GM19324 (cell line): ENCODE data around the gene SH2D1B.

Experiments used
- ATAC-seq: cut with Tn5 transposase; IDR thresholded peaks from one replicate; pipeline ENCODE4 v1.9.1; 2021; ENCODE audit warnings: mild to moderate bottlenecking, moderate library complexity; ENCODE audit not compliant: unreplicated experiment, low FRiP score

Gene SH2D1B

GRCh38 chr1:162383516-162383915 is 28.4 kb downstream of the SH2D1B start:
- ATAC-seq: no peak

DNA sequence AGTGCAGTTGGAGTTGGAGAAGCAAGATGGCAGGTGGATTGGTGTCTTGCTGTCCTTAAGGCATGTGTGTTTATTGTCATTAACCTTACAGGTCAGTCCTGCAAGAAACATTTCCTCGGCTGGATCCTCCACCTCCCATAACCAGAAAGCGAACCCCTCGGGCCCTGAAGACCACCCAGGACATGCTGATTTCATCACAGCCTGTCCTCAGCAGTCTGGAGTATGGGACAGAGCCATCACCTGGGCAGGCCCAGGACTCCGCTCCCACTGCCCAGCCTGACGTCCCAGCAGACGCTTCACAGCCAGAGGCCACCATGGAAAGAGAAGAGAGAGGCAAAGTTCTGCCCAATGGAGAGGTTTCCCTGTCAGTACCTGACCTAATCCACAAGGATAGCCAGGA is 28.8 kb downstream of the SH2D1B start:
- no peak for ATAC-seq

GRCh38 chr1:162381941-162382750 is 29.8 kb downstream of the SH2D1B start:
- no peak for ATAC-seq

GRCh38 chr1:162381383-162381782 is 30.6 kb downstream of the SH2D1B start, which contains the start of gene C1orf226:
Gene C1orf226 (plus strand): TSS chr1:162381728. CDS start chr1:162381902, 174 bp downstream.
- no peak for ATAC-seq

GRCh38 chr1:162380061-162380846 is 31.7 kb downstream of the SH2D1B start:
- ATAC-seq: no peak

GRCh38 chr1:162376691-162377090 is 35.2 kb downstream of the SH2D1B start, which contains the start of gene SPATA46:
Gene SPATA46 (minus strand): TSS chr1:162376854. CDS start chr1:162376790, 64 bp downstream.
- no peak for ATAC-seq

GRCh38 chr1:162375463-162375862 is 36.5 kb downstream of the SH2D1B start:
- no peak for ATAC-seq

DNA sequence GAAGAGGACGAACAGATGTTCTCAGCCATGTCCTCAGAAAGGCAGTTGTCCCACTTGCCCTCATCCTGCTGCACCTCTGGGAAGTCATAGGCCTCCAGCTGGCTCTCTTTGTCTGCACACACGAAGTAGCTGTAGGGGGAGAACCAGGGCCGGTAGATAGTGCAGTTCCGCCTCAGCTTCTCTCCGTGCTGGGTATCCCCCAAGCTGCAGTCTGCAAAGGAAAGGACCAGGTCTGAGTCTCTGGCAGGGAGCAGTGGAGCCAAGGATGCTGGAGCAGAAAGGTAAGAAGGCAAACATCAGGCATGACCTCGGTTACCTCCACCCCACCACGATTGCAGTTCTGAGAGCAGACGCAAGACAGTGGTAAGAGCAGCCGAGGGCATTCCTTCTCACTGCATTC is 37.5 kb downstream of the SH2D1B start:
- ATAC-seq: no peak

DNA sequence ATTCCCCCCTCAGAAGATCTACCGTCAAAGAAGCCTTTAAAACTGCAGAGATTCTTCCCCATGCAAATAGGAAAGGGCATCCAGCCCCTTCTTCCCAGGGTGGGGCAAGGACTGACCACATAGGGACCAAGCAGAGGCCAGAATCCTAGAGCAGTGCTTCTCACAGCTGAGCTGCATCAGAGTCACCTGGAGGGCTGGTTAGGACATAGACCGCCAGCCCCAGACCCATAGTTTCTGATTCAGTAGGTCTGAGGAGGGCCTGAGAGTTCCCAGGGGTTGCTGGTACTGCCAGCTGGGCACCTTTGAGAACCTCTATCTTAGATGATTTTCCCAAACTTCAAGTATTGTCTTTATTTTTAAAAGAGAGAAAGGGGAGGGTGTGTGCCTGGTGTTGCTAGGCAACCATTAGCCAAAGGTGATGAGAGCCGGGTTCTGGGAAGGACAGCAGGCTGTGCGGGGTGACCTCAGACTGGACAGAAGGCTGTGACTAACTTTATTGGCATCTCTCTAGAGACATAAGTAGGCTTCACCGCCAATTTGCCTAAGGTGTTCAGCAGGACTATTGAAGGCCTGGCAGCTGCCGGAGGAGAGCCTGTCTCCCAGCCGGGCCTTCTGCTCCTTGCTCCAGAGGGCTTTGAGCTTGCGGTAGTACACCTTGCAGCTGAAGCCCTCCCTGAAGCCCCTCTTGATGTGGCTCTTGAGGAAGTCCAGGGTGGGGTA is 38.2 kb downstream of the SH2D1B start:
- no peak for ATAC-seq

DNA sequence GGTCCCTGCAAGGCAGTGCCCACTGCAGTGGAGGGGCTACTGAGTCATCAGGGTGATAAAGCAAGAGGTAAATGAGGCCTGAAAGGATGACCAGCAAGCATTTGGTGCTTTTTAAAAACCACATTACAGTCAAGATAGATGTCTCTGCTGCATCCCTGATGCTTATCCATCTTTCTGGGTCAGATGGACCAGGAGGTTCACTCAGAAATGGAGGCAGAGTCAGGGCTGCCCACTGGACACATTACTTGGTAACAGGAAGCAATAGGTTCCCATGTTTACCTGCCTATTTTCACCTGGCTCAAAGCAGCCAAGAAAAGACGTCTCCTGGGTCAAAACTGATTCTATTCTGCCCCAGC is 38.9 kb downstream of the SH2D1B start:
- ATAC-seq: no peak

DNA sequence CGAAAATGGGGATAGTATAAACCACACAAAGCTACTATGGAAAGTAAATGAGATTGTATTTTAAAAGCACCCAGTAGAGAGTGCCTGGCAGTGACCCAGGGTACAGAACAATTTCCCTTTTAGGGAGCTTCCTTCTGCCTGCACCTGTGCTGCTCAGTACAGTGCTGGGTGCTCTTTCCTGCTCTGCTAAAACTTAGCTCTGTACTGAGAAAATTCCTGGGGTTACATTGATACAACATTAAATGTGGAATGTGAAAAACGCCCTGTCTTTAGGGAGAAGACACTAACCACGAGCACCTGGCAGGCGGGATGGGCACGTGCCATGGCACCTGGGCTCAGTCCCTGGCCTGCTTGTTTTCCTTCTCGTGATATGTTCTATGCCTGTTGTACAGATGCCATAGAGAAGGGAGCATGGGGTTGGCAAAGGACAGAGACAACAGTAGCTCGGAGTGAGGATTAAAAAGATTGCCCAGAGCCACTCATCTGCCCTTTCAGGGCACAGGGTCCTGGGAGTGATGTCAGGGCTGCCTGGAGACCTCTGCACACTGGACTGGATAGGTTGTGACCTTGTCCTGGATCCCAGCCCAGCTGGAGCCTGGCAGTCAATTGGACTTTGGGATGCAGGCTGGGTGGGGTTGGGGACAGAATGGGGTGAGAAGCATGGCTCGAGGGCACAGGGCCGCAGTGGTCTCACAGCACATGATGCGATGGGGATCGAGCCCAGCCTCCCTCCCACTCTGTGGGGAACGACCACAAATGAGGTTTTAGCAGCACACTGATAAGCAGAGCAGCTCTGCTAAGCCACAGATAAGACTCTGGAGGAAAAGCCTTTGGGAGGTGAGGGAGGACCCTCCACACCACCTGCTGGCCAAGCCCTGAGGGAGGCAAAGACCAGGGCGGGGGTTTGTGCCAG is 39.5 kb downstream of the SH2D1B start:
- ATAC-seq: no peak

GRCh38 chr1:162371611-162372010 is 40.3 kb downstream of the SH2D1B start:
- ATAC-seq: no peak

- ATAC-seq: no peak
Measured at GRCh38 chr1:162370721-162371120, 41.2 kb downstream of the SH2D1B start.

GRCh38 chr1:162370161-162370560 is 41.8 kb downstream of the SH2D1B start:
- ATAC-seq: no peak

DNA sequence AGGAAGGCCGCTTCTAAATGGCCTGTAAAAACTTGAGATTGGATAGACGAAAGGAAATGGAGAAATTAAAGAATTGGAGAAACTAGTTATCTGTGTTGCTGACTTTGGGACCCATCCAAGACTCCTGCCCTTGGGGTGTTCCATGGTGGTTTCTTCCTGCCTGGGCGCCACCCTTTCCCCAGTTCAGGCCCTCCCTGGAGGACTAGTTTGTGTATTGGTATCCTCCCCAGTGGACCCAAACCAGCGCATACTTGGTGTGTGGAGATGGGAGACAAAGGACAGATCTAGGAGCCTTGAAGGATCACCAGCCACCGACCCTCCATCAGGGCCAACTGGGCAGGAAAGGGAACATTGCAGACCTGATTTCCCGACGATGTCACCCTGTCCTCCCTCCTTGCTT is 42.4 kb downstream of the SH2D1B start:
- ATAC-seq: no peak

DNA sequence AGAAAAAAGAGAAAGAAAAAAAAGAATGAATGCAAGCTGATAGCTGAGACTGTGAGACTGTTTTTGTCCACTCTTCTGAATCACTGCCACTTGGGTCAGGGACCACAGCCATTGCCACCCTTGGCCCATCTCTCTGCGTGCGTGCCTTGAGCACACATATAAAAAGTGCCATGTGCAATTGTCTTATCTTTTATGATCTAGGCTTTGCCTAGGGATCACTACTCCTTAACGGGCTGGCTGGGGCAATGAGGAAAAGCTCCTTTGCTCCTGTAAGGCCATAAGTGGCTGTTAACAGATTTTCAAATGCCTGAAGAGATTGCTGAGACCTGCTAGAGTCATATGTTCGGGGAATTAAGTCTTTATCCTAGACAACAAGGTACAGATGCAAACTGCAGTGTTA is 43.5 kb downstream of the SH2D1B start:
- ATAC-seq: no peak

GRCh38 chr1:162367772-162368171 is 44.2 kb downstream of the SH2D1B start:
- ATAC-seq: no peak

DNA sequence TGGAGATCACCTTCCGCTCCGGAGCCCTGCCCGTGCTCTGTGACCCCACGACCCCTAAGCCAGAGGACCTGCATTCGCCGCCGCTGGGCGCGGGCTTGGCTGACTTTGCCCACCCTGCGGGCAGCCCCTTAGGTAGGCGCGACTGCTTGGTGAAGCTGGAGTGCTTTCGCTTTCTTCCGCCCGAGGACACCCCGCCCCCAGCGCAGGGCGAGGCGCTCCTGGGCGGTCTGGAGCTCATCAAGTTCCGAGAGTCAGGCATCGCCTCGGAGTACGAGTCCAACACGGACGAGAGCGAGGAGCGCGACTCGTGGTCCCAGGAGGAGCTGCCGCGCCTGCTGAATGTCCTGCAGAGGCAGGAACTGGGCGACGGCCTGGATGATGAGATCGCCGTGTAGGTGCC is 44.9 kb downstream of the SH2D1B start:
- no peak for ATAC-seq

DNA sequence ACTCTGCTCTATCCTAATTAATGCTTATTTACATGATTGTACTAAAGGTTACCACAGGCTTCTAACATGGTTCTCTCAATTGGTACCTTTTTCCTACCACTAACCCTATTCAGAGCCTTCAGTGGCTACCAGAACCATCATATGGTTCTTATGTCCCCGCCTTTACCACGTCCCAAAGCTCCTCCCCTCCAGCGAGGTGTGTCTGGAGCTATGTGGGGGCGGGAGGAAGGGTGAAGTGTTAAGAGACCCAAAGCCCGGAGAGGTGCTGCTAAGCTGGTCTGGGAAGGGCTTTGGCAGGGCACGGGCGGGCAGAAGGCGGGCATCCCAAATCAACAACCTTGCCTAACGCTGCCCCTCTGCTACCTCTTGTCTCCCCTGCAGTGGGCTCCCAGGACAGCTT is 45.3 kb downstream of the SH2D1B start:
- ATAC-seq: no peak

DNA sequence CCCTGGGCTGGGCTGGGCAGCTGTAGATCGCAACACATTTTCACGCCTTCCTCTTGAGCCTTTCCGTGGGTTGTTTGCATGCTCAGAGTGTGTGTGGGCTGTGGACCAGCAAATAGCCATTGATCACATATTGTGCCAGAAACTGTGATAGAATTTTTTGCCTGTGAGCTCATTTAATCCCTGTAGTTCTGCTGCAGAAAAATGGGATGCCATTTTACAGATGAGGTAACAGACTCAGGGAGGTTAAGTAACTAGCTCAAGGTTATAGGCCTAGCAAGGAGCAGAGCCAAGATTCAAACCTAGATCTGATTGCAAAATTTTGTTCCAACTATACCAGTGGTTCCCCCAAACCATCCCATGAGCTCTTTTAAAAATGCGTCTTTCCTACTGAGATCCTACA is 45.8 kb downstream of the SH2D1B start:
- ATAC-seq: no peak
